Measurements from ENCODE around the gene HAVCR2. TPM values are rescaled to one million over a fixed set of nuclear protein-coding genes. Genes with fewer than 3 reads are reported as not detected.

Gene HAVCR2
- total and polyA plus RNA-seq, 2 of the 13 experiments (the other 11 are each of a cell fraction or from before 2014, with no cell fraction given), result 0.07 to 0.16 TPM

- TF ChIP-seq, protein P1, sequence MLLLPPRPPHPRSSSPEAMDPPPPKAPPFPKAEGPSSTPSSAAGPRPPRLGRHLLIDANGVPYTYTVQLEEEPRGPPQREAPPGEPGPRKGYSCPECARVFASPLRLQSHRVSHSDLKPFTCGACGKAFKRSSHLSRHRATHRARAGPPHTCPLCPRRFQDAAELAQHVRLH (CRISPR knock-in tag; IDR thresholded peaks at IDR 0.05; ENCODE audit: borderline replicate concordance, low read depth), result no peak; the same call in 1 of the 2 replicates
- TF ChIP-seq ZSCAN29 (CRISPR knock-in tag; conservative IDR thresholded peaks at IDR 0.05) (no peak), ARID2 (CRISPR knock-in tag; IDR thresholded peaks at IDR 0.05; ENCODE audit: borderline replicate concordance) (no peak), AFF4 (CRISPR knock-in tag; IDR thresholded peaks at IDR 0.05) (no peak), ZNF512 (CRISPR knock-in tag; IDR thresholded peaks at IDR 0.05) (no peak), ZBTB39 (CRISPR knock-in tag; IDR thresholded peaks at IDR 0.05) (no peak), TRIM24 (CRISPR knock-in tag; IDR thresholded peaks at IDR 0.05) (no peak), PPARG (CRISPR knock-in tag; conservative IDR thresholded peaks at IDR 0.05) (no peak), PAF1 (CRISPR knock-in tag; IDR thresholded peaks at IDR 0.05) (no peak), BATF2 (CRISPR knock-in tag; IDR thresholded peaks at IDR 0.05) (no peak), ZBTB10 (CRISPR knock-in tag; IDR thresholded peaks at IDR 0.05; ENCODE audit: borderline replicate concordance) (no peak), GMEB1 (CRISPR knock-in tag; IDR thresholded peaks at IDR 0.05; ENCODE audit: borderline replicate concordance) (peak; percentile 73), ZNF841 (CRISPR knock-in tag; IDR thresholded peaks at IDR 0.05; ENCODE audit: borderline replicate concordance) (no peak), NR2C2 (CRISPR knock-in tag; IDR thresholded peaks at IDR 0.05; ENCODE audit: borderline replicate concordance) (peak; percentile 37; the same call in 1 of the 2 replicates)
Observed at GRCh38 chr5:157142317-157143126, 33.7 kb upstream of the HAVCR2 start, which contains the start of gene MED7 (continued).

Data from HepG2 (cell line).